Heart left ventricle (tissue), 13 donors: ENCODE results near the gene HNRNPL.

Experiments
- CTCF ChIP-seq, 12 donors: fragments of 200-600 bp; sonication (generic) in 4 of 12; IDR thresholded peaks; one replicate each; pipeline versions ENCODE4 v1.5.0 to v1.8.0; 2018 to 2022; ENCODE audit warnings: antibody characterized with exemption in 12 of 12, mild to moderate bottlenecking in 5 of 12
- POLR2A ChIP-seq, 2 donors: fragments of 450-650 bp; IDR thresholded peaks; one replicate each; pipeline ENCODE4 v1.6.1; 2017; ENCODE audit warnings: antibody characterized with exemption in 2 of 2, mild to moderate bottlenecking in 2 of 2, moderate library complexity in 2 of 2
- donor health status: ischemic (EF 13 %, LVEDD 7.1; RV severe dilation, severe dysfunction).
- donor health status: DM: no; HTN: yes; CAD: no.
- donor health status: DM: no; HTN: no; CAD: no.
- donor health status: ischemic (EF 25% LVEDD 6.9; RV normal size, moderate dysfunction).
- donor health status: ischemic (EF 25% LVEDD 5.7; RV mildly dilated, moderate dysfunction).
- donor health status: ischemic (EF 35%, LVEDD 5.7; RV mildly dilated, moderate dysfunction).
- donor health status: nonischemic (EF 11% LVEDD 7.7; RV severe dilation, severe dysfunction).
- donor health status: DM: yes; HTN: yes; CAD: no.
- donor health status: PGD.
- donor health status: ischemic (EF 29% LVEDD 5.4; RV normal size, mild dysfunction).
- donor health status: nonischemic (EF 23%, LVEDD 6.1; RV moderate dilation, normal function).

DNA sequence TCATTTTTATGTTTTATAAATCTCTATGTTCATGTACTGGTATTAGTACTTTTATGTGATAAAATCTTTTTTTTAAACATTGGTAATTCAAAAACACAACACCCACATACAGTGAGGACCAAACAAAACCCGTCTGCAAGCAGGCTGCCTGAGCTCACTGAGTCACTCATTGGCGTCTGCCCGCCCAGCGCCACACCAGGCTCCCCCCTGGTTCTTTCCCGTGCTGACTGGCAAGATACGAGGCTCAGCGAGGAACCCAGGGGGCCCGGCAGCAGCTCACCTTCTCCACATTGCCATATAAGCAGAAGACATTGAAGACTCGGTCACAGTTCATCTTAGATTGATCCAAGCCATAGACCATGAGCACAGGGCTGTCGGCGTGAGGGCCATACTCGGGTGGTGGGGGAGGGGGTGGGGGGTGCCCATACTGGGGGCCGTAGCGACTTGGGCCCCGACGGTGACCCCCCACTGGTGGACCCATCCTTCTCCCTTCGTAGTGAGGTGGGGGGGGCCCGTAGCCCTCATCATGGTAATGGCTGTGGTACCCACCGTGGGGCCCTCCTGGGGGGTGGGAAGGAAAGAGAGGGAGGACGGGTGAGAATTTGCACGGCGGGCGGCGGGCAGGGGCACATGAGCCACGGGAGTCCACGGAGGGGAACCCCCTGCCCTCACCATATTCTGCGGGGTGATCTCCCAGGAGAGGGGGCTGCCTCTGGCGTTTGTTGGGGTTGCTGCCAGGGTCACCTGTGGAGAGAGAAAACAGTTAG is 9.8 kb downstream of the HNRNPL start:
- TF ChIP-seq POLR2A (IDR thresholded peaks at IDR 0.05) (no peak), CTCF (IDR thresholded peaks at IDR 0.05) (no peak)
